ENCODE measurements around the gene RAB20.
"Not testable (repeated sequence)": the region's sequence is repeated elsewhere in the genome, so short reads cannot be mapped to it uniquely, and the experiment has no call there.

The RAB20 gene

GRCh38 chr13:110509971-110510786 lies 51.3 kb downstream of the RAB20 start:
- no peak for DNase-seq (ENCODE audit: low read depth in 2 of 2)

GRCh38 chr13:110509478-110509926 lies 52.0 kb downstream of the RAB20 start:
- no peak for DNase-seq (ENCODE audit: low read depth in 2 of 2)

- DNase-seq (ENCODE audit: low read depth in 2 of 2): no peak
Observed at GRCh38 chr13:110507678-110508381, 53.7 kb downstream of the RAB20 start.

GRCh38 chr13:110506859-110507566 lies 54.5 kb downstream of the RAB20 start:
- DNase-seq (ENCODE audit: low read depth in 2 of 2): no peak

- no peak for DNase-seq (ENCODE audit: low read depth in 2 of 2)
Observed at GRCh38 chr13:110506396-110506795, 55.1 kb downstream of the RAB20 start.

GRCh38 chr13:110505594-110505993 lies 55.9 kb downstream of the RAB20 start:
- no peak for DNase-seq (ENCODE audit: low read depth in 2 of 2)

- DNase-seq (ENCODE audit: low read depth in 2 of 2): no peak
Observed at GRCh38 chr13:110503979-110504499, 57.5 kb downstream of the RAB20 start.

- DNase-seq (ENCODE audit: low read depth in 2 of 2): no peak
Observed at GRCh38 chr13:110503037-110503901, 58.3 kb downstream of the RAB20 start.

- DNase-seq (ENCODE audit: low read depth in 2 of 2): no peak
Observed at GRCh38 chr13:110501188-110501587, 60.3 kb downstream of the RAB20 start.

- no peak for DNase-seq (ENCODE audit: low read depth in 2 of 2)
Observed at GRCh38 chr13:110500341-110500740, 61.2 kb downstream of the RAB20 start.

GRCh38 chr13:110499621-110500281 lies 61.8 kb downstream of the RAB20 start:
- peak; percentile 31 to 44 for DNase-seq (ENCODE audit: low read depth in 2 of 2)

- DNase-seq (ENCODE audit: low read depth in 2 of 2): no peak
Observed at GRCh38 chr13:110498765-110499164, 62.8 kb downstream of the RAB20 start.

- DNase-seq (ENCODE audit: low read depth in 2 of 2): no peak
Observed at GRCh38 chr13:110498327-110498726, 63.2 kb downstream of the RAB20 start.

- DNase-seq (ENCODE audit: low read depth in 2 of 2): not testable (repeated sequence)
Observed at GRCh38 chr13:110497896-110498295, 63.6 kb downstream of the RAB20 start.

GRCh38 chr13:110497003-110497402 lies 64.5 kb downstream of the RAB20 start:
- DNase-seq (ENCODE audit: low read depth in 2 of 2): no peak

GRCh38 chr13:110496281-110496680 lies 65.2 kb downstream of the RAB20 start:
- DNase-seq (ENCODE audit: low read depth in 2 of 2): no peak

GRCh38 chr13:110495881-110496280 lies 65.6 kb downstream of the RAB20 start:
- no peak for DNase-seq (ENCODE audit: low read depth in 2 of 2)

- no peak for DNase-seq (ENCODE audit: low read depth in 2 of 2)
Observed at GRCh38 chr13:110495376-110495775, 66.1 kb downstream of the RAB20 start.

- no peak for DNase-seq (ENCODE audit: low read depth in 2 of 2)
Observed at GRCh38 chr13:110493613-110494012, 67.9 kb downstream of the RAB20 start.

All from fibroblast of skin of left biceps (primary cell).